GM18868 (cell line): ENCODE data around the gene MAP4.

Experiments
- ATAC-seq: cut with Tn5 transposase; IDR thresholded peaks from one replicate; pipeline ENCODE4 v1.9.1; 2021; ENCODE audit warnings: mild to moderate bottlenecking, moderate library complexity; ENCODE audit not compliant: unreplicated experiment

MAP4 gene

GRCh38 chr3:47976135-47976732, 40.0 kb downstream of the MAP4 start:
- ATAC-seq = no peak

DNA sequence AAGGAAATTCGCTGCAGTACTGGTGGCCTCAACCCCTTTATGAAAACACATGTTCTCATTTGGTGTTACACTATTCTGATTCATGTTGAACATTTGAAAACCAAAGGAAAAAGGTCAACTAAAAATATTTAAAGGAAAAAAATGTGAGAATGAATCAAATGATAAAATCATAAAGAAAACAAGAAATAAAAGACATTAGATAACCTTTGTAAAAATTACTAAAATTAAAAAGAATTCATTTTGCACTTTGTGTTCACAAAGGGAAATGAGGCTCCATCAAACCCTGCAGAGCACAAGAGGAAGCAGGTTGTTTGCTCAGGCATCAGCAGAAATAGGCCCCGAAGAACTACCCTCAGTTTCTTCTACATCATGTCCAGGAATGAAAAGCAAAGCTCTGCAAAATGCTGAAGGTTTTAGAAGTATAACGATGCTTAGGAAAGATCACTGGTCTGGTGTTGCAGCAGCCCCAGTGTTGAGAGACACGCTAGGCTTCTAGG, 41.2 kb downstream of the MAP4 start:
- ATAC-seq = no peak

- no peak for ATAC-seq
Measured at GRCh38 chr3:47971081-47971480, 45.1 kb downstream of the MAP4 start.

DNA sequence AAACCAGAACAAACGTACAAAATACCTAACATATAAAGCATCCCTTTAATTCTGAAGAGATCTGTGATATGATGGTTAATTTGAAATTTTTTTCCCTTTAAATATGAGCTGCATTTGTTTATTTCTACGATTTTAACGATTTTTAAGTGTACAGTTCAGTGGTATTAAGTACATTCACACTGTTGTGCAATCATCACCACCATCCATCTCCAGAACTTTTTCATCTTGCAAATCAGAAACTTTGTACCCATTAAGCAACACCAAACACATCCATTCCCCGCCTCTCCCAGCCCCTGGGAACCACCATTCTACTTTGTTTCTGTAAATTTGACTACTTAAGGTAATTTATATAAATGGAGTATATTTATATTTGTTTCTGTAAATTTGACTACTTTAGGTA, 51.5 kb downstream of the MAP4 start:
- no peak for ATAC-seq

- ATAC-seq = no peak
Measured at GRCh38 chr3:47961815-47962606, 54.2 kb downstream of the MAP4 start.

- no peak for ATAC-seq
Measured at GRCh38 chr3:47961036-47961435, 55.2 kb downstream of the MAP4 start.

- ATAC-seq = no peak
Measured at GRCh38 chr3:47956521-47956920, 59.7 kb downstream of the MAP4 start.

DNA sequence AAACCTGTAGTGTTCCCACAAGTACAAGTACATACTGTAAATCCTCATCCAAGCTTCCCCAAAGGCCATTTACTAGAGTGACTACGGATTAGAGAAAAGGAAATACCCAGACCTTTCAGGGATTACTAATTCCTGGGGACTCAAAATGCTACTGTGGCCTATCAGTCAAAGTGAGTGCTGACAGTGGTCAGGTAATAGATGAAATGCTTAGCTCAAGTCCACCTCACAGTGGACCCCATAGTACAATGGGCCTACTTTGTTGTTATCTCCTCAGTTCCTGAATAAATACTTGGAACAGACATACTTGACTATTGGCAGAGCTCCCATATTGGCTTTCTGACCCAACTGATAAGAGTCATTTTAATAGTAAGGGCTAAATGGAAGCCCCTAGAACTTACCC, 61.6 kb downstream of the MAP4 start:
- no peak for ATAC-seq

DNA sequence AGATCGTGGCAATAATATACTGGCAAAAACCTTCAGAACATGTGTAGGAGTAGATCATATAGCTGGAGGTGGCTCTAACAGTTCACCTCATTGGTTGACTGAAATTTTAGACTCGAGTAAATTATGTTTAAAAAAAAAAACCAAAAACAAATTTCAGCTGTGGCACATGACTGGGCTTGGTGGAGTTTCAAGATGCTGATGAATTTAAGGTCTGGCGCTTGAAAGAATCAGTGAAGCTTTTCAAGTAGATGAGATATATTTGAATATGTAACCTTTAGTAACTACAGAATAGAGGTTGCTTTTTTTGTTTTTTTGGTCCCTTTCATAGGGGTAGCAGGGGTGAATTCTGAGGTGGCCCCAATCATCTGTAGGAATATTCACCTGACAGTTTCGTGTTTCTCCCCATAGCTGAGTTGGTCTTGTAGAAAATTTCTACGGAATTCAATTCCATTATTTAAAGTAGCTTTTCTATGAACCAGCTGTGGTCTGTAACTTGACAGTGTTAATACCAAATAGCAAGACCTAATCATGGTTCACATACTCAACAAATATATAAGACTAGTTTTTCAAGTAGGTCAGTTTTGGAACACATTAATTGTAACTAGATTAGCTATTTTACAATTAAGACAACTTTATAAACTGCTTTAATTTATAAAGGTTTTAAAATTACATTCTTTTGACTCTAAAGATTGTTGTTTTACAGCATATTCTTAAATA, 65.6 kb downstream of the MAP4 start:
- no peak for ATAC-seq

GRCh38 chr3:47949979-47950378, 66.2 kb downstream of the MAP4 start:
- ATAC-seq = no peak

DNA sequence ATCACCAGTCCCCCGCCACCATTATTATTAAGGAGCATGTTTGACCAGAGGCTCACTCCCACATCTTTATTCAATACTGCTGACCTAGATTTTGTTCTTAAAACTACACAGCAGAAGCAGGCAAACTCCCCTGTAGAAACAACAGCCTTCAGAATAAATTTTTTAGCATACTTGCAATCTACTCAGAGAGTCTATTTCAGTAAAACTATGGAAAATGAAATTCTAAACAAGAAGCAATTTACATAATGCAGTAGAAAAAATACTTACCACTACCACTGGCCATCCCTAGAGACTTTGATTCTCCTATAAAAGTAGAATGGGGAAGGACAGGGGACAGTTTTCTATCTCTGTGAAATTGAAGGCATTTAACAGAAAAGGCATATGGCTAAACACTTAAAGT, 76.0 kb downstream of the MAP4 start:
- no peak for ATAC-seq

DNA sequence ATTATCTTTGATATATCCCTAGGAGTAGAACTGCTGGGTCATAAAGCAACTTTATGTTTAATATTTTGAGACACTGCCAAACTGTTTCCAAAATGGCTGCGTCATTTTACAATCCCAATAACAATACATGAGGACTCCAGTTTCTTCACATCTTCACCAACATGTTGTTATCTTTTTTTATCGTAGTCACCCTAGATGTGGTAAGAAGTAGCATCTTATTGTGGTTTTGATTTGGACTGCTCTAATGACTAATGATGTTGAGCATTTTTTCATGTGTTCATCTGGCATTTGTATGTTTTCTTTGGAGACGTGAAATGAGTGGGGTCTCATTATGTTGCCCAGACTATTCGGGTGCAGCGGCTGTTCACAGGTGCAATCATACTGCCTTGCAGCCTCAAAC, 83.8 kb downstream of the MAP4 start:
- ATAC-seq = no peak

GRCh38 chr3:47930979-47931378, 85.2 kb downstream of the MAP4 start:
- no peak for ATAC-seq

GRCh38 chr3:47916696-47917095, 99.5 kb downstream of the MAP4 start:
- no peak for ATAC-seq

DNA sequence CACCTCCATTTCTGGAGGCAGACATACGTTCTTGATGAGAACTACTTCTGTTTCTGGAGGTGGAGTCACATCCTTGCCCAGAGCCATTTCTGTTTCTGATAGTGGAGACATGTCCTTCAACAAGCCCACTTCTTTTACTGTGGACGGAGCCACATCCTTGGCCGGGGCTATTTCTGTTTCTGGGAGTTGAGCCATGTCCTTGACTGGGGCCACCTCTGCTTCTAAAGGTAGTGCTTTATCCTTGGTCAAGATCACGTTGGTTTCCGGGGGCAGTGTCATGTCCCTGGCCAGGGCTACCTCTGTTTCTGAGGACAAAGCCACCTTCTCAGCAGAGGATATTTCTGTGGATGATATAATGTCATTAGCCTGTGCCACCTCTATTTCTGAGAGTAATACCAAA, 100.0 kb downstream of the MAP4 start:
- ATAC-seq = no peak

GRCh38 chr3:47912006-47912504, 104.2 kb downstream of the MAP4 start:
- no peak for ATAC-seq

GRCh38 chr3:47910777-47911440, 105.3 kb downstream of the MAP4 start:
- ATAC-seq = no peak

GRCh38 chr3:47910233-47910632, 106.0 kb downstream of the MAP4 start:
- no peak for ATAC-seq

GRCh38 chr3:47909607-47910006, 106.6 kb downstream of the MAP4 start:
- ATAC-seq = no peak

- no peak for ATAC-seq
Measured at GRCh38 chr3:47908744-47909143, 107.5 kb downstream of the MAP4 start.

DNA sequence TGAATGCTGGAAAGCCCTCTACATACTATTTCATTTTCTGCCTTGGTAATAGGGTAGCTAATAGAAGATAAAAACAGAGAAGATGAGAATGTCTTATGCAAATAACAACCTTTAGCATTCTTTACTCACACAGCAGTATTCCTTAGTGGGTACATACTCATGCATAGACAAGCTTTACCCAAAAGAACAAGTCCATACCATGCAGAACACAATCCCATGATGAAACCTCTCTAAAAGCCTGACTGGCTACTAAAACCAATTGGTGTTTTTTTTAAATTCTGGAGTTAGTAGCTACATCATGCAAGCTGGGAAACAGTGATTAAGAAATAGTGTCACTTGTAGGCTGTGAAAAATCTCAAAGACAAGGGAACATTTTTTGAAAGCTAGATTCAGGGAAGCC, 108.4 kb downstream of the MAP4 start:
- no peak for ATAC-seq
